HCT116 (cell line): Measurements from ENCODE around the gene ACSL3. TPM values are rescaled to one million over a fixed set of nuclear protein-coding genes. Genes with fewer than 3 reads are reported as not detected.

ENCODE experiments used
- ATAC-seq: fragments of 200-7000 bp; cut with Tn5 transposase; 2 replicates; pipeline ENCODE4 v1.9.1; 2020; ENCODE audit warnings: mild to moderate bottlenecking, moderate library complexity
- BruUV-seq: library from RNA; stranded (reverse); fragments of 400-500 nt; replicated peaks from 2 replicates; lab custom pipeline; 2021; lab: Mats Ljungman, UMichigan
- CTCF ChIA-PET: fragments of 300-600 bp; sonication (Branson Sonifier 250); formaldehyde crosslinking; loops from one replicate; lab custom pipeline; 2021; ENCODE audit warnings: antibody characterized with exemption; lab: Charles Lee
- POLR2A ChIA-PET: fragments of 300-600, 350-600 bp; sonication (Branson Sonifier 250); formaldehyde crosslinking; loops from one replicate; lab custom pipeline; 2021; ENCODE audit warnings: antibody characterized with exemption; lab: Charles Lee
- RAD21 ChIA-PET, 2 experiments: fragments of 300-600 bp; sonication (Branson Sonifier 250); formaldehyde crosslinking; loops; one replicate each; lab custom pipeline; 2023; ENCODE audit warnings: low total read pairs in 2 of 2; ENCODE audit not compliant: uncharacterized antibody in 2 of 2, unreplicated experiment in 2 of 2, low non-redundant PET in 1 of 2; lab: Charles Lee
- DNase-seq: peaks from one replicate; pipeline ENCODE4 v3.0.0-alpha.2; 2010; ENCODE audit warnings: low read depth, low spot score
- H2AFZ ChIP-seq: fragments of 200-600 bp; shearing (Covaris generic), sonication (generic); 2 replicates; pipeline ENCODE4 v1.6.1; 2017; ENCODE audit warnings: low read depth, mixed run types, mixed read lengths, antibody characterized with exemption, low read length; ENCODE audit not compliant: poor library complexity, severe bottlenecking
- H3K27ac ChIP-seq: 2 replicates; pipeline ENCODE4 v1.5.1; 2012; ENCODE audit warnings: low read depth, low read length
- H3K27me3 ChIP-seq: fragments of 200-600 bp; sonication (generic); 2 replicates; pipeline ENCODE4 v1.6.1; 2016; ENCODE audit warnings: mixed run types, low read length, mixed read lengths; ENCODE audit not compliant: insufficient read depth
- H3K36me3 ChIP-seq, 2 experiments: fragments of 200-500 bp in 1 of 2; fragments of 200-600 bp in 1 of 2; sonication (Bioruptor generic) in 1 of 2; sonication (generic) in 1 of 2; 2 replicates each; pipeline versions ENCODE4 v1.5.1 to v1.6.1; 2014 to 2016; ENCODE audit warnings: low read length in 2 of 2, inconsistent platforms in 1 of 2, mixed read lengths in 1 of 2, mixed run types in 1 of 2; ENCODE audit not compliant: insufficient read depth in 2 of 2, control insufficient read depth in 1 of 2
- H3K4me1 ChIP-seq, 2 experiments: fragments of 200-600 bp in 1 of 2; sonication (generic) in 1 of 2; 2 replicates each; pipeline versions ENCODE4 v1.5.1 to v1.6.1; 2012 to 2017; ENCODE audit warnings: low read length in 2 of 2, inconsistent platforms in 1 of 2, mild to moderate bottlenecking in 1 of 2, mixed read lengths in 1 of 2, mixed run types in 1 of 2, moderate library complexity in 1 of 2; ENCODE audit not compliant: insufficient read depth in 2 of 2, control insufficient read depth in 1 of 2
- H3K4me2 ChIP-seq: fragments of 200-600 bp; sonication (generic); 2 replicates; pipeline ENCODE4 v1.6.1; 2017; ENCODE audit warnings: mixed run types, low read length, mixed read lengths
- H3K4me3 ChIP-seq, 2 experiments: fragments of 200-600 bp in 1 of 2; sonication (generic) in 1 of 2; replicated peaks in 1 of 2; 2 replicates each; pipeline ENCODE4 v1.5.1; 2011 to 2016; ENCODE audit warnings: low read length in 2 of 2, control low read depth in 1 of 2, low read depth in 1 of 2, mild to moderate bottlenecking in 1 of 2, mixed read lengths in 1 of 2, mixed run types in 1 of 2
- H3K79me2 ChIP-seq: fragments of 200-600 bp; sonication (generic); 2 replicates; pipeline ENCODE4 v1.6.1; 2017; ENCODE audit warnings: mild to moderate bottlenecking, mixed run types, low read length, moderate library complexity, mixed read lengths; ENCODE audit not compliant: insufficient read depth
- H3K9ac ChIP-seq: fragments of 200-600 bp; sonication (generic); 2 replicates; pipeline ENCODE4 v1.6.1; 2016; ENCODE audit warnings: low read length, mixed read lengths
- H3K9me2 ChIP-seq: fragments of 200-600 bp; sonication (generic), shearing (Covaris generic); 2 replicates; pipeline ENCODE4 v1.6.1; 2017; ENCODE audit warnings: mixed run types, mild to moderate bottlenecking, moderate library complexity; ENCODE audit not compliant: insufficient read depth
- H3K9me3 ChIP-seq, 2 experiments: fragments of 200-500 bp in 1 of 2; fragments of 200-600 bp in 1 of 2; sonication (Bioruptor generic) in 1 of 2; sonication (generic) in 1 of 2; 2 replicates each; pipeline ENCODE4 v1.6.1; 2014 to 2017; ENCODE audit warnings: low read length in 2 of 2, mixed read lengths in 2 of 2, inconsistent platforms in 1 of 2, low read depth in 1 of 2, mild to moderate bottlenecking in 1 of 2, mixed run types in 1 of 2, moderate library complexity in 1 of 2; ENCODE audit not compliant: control insufficient read depth in 1 of 2, insufficient read depth in 1 of 2
- H4K20me1 ChIP-seq: fragments of 200-600 bp; sonication (generic), shearing (Covaris generic); 2 replicates; pipeline ENCODE4 v1.6.1; 2017; ENCODE audit warnings: mixed run types, mild to moderate bottlenecking, moderate library complexity; ENCODE audit not compliant: insufficient read depth
- CBX3 ChIP-seq: IDR thresholded peaks from 2 replicates; pipeline ENCODE4 v1.6.1; 2012; ENCODE audit warnings: low read depth
- EGR1 ChIP-seq: IDR thresholded peaks from 2 replicates; pipeline ENCODE4 v1.6.1; 2012; ENCODE audit warnings: low read depth
- ELF1 ChIP-seq: IDR thresholded peaks from 2 replicates; pipeline ENCODE4 v1.6.1; 2012; ENCODE audit warnings: low read depth, borderline replicate concordance
- EZH2 ChIP-seq: fragments of 200-600 bp; sonication (generic); IDR thresholded peaks from 2 replicates; pipeline ENCODE4 v1.6.1; 2017; ENCODE audit warnings: antibody characterized with exemption, mixed run types
- EZH2phosphoT487 ChIP-seq: fragments of 200-600 bp; IDR thresholded peaks from 2 replicates; pipeline ENCODE4 v1.6.1; 2018; ENCODE audit warnings: antibody characterized with exemption, borderline replicate concordance
- JUND ChIP-seq: IDR thresholded peaks from 2 replicates; pipeline ENCODE4 v1.6.1; 2012
- POLR2A ChIP-seq: IDR thresholded peaks from 2 replicates; pipeline ENCODE4 v1.7.0; 2011; ENCODE audit warnings: borderline replicate concordance; ENCODE audit not compliant: insufficient read depth, insufficient read length; ENCODE audit errors: extremely low read depth
- POLR2AphosphoS5 ChIP-seq: IDR thresholded peaks from 2 replicates; pipeline ENCODE4 v1.6.1; 2011; ENCODE audit warnings: mild to moderate bottlenecking, low read depth, low read length, moderate library complexity
- RAD21 ChIP-seq: IDR thresholded peaks from 2 replicates; pipeline ENCODE4 v1.6.1; 2012; ENCODE audit warnings: low read depth, mild to moderate bottlenecking
- SIN3A ChIP-seq: IDR thresholded peaks from 2 replicates; pipeline ENCODE4 v1.6.1; 2012; ENCODE audit warnings: low read depth
- TCF7L2 ChIP-seq: IDR thresholded peaks from 2 replicates; pipeline ENCODE4 v1.7.0; 2011; ENCODE audit warnings: borderline replicate concordance, inconsistent platforms; ENCODE audit not compliant: insufficient read depth, insufficient read length; ENCODE audit errors: extremely low read depth
- YY1 ChIP-seq: IDR thresholded peaks from 2 replicates; pipeline ENCODE4 v1.6.1; 2011; ENCODE audit warnings: low read length, low read depth, moderate library complexity, mild to moderate bottlenecking; ENCODE audit not compliant: insufficient replicate concordance; ENCODE audit errors: extremely low read depth
- ZFX ChIP-seq: fragments of 450-650 bp; IDR thresholded peaks from 2 replicates; pipeline ENCODE4 v1.6.1; 2017
- intact Hi-C: fragments of 100-400 bp; cut with micrococcal nuclease; formaldehyde crosslinking; loops from 2 replicates; pipeline ENCODE4 v1.10.0; 2022
- total RNA-seq: library from RNA; stranded (reverse); gene quantifications from one replicate; pipeline ENCODE4 v1.2.1, GENCODE V29; 2021; ENCODE audit not compliant: unreplicated experiment
- TF ChIP-seq, protein P1 (sequence below): IDR thresholded peaks from 2 replicates; pipeline ENCODE4 v1.6.1; 2011; ENCODE audit warnings: mild to moderate bottlenecking, low read length, moderate library complexity; ENCODE audit not compliant: insufficient replicate concordance; ENCODE audit errors: extremely low read depth
- TF ChIP-seq, protein P2 (sequence below), 3 experiments: fragments of 200-600 bp in 1 of 3; sonication (generic) in 1 of 3; IDR thresholded peaks in 2 of 3; conservative IDR thresholded peaks in 1 of 3; 2 replicates each; pipeline ENCODE4 v1.5.1; 2012 to 2017; ENCODE audit warnings: low read depth in 2 of 3, low read length in 2 of 3, antibody characterized with exemption in 1 of 3, borderline replicate concordance in 1 of 3, control low read depth in 1 of 3, mild to moderate bottlenecking in 1 of 3, mixed read lengths in 1 of 3, mixed run types in 1 of 3, moderate library complexity in 1 of 3; ENCODE audit not compliant: insufficient read depth in 1 of 3
- TF ChIP-seq, protein P3 (sequence below): IDR thresholded peaks from 2 replicates; pipeline ENCODE4 v1.6.1; 2012
- TF ChIP-seq, protein P4 (sequence below): IDR thresholded peaks from 2 replicates; pipeline ENCODE4 v1.6.1; 2012; ENCODE audit warnings: low read depth
- TF ChIP-seq, protein P5 (sequence below): IDR thresholded peaks from 2 replicates; pipeline ENCODE4 v1.6.1; 2012

Gene ACSL3
- total RNA-seq, 1 experiment from 2014 or later: 142 TPM

DNA sequence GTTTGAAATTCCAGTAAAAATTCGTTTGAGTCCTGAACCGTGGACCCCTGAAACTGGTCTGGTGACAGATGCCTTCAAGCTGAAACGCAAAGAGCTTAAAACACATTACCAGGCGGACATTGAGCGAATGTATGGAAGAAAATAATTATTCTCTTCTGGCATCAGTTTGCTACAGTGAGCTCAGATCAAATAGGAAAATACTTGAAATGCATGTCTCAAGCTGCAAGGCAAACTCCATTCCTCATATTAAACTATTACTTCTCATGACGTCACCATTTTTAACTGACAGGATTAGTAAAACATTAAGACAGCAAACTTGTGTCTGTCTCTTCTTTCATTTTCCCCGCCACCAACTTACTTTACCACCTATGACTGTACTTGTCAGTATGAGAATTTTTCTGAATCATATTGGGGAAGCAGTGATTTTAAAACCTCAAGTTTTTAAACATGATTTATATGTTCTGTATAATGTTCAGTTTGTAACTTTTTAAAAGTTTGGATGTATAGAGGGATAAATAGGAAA lies 80.7 kb downstream of the ACSL3 start (continued):
- TF ChIP-seq, protein P1, sequence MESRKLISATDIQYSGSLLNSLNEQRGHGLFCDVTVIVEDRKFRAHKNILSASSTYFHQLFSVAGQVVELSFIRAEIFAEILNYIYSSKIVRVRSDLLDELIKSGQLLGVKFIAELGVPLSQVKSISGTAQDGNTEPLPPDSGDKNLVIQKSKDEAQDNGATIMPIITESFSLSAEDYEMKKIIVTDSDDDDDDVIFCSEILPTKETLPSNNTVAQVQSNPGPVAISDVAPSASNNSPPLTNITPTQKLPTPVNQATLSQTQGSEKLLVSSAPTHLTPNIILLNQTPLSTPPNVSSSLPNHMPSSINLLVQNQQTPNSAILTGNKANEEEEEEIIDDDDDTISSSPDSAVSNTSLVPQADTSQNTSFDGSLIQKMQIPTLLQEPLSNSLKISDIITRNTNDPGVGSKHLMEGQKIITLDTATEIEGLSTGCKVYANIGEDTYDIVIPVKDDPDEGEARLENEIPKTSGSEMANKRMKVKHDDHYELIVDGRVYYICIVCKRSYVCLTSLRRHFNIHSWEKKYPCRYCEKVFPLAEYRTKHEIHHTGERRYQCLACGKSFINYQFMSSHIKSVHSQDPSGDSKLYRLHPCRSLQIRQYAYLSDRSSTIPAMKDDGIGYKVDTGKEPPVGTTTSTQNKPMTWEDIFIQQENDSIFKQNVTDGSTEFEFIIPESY: no peak
- no peak for TF ChIP-seq ELF1
- TF ChIP-seq ZFX: no peak
- no peak for TF ChIP-seq POLR2A

DNA sequence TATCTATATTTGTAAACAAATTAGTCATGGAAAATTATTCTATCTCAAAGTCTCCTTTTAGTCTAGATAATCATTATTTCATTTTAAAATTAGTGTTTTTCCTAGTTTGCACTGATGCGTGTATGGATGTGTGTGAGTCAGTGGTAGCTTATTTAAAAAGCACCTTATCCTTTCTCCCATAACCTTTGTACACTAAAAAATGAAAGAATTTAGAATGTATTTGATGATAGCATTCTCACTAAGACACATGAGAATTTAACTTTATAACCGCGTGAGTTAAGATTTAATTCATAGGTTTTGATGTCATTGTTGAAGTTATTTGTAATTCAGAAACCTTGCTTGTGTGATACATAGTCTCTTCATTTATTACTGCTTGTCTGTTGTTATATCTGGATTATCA lies 81.7 kb downstream of the ACSL3 start:
- CTCF ChIA-PET: no interaction called here
- ATAC-seq (no peak), DNase-seq (no peak)
- Histone ChIP-seq H3K4me2 (no peak overlapping the region), H3K27me3 (no peaks in the 10 kb centered on the region), H3K79me2 (no peaks in the 10 kb centered on the region), H2AFZ (no peak overlapping the region), H3K9me2 (no peaks in the 10 kb centered on the region), H4K20me1 (no peaks in the 10 kb centered on the region), H3K36me3 (peaks cover 3% of the 10 kb centered on the region in 2 experiments; a peak in 1 of 4 replicates), H3K9ac (no peak overlapping the region), H3K9me3 (no peaks in the 10 kb centered on the region), H3K27ac (no peak overlapping the region), H3K4me1 (0 out of 4 replicates have a peak, but pooled peaks cover 3 to 7% of the 10 kb centered on the region in 2 experiments), H3K4me3 (no peak overlapping the region)
- RAD21 ChIA-PET: no interaction called here
- no TSS peak for BruUV-seq
- POLR2A ChIA-PET: no interaction called here
- intact Hi-C loops: no loop called here
- TF ChIP-seq, protein P2, sequence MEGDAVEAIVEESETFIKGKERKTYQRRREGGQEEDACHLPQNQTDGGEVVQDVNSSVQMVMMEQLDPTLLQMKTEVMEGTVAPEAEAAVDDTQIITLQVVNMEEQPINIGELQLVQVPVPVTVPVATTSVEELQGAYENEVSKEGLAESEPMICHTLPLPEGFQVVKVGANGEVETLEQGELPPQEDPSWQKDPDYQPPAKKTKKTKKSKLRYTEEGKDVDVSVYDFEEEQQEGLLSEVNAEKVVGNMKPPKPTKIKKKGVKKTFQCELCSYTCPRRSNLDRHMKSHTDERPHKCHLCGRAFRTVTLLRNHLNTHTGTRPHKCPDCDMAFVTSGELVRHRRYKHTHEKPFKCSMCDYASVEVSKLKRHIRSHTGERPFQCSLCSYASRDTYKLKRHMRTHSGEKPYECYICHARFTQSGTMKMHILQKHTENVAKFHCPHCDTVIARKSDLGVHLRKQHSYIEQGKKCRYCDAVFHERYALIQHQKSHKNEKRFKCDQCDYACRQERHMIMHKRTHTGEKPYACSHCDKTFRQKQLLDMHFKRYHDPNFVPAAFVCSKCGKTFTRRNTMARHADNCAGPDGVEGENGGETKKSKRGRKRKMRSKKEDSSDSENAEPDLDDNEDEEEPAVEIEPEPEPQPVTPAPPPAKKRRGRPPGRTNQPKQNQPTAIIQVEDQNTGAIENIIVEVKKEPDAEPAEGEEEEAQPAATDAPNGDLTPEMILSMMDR (IDR thresholded peaks at IDR 0.05 in 2 of 3, conservative IDR thresholded peaks at IDR 0.05 in 1 of 3; ENCODE audit: borderline replicate concordance in 1 of 3, insufficient read depth in 1 of 3, low read depth in 2 of 3, low read length in 2 of 3): no peak
- no peak for TF ChIP-seq YY1
- no peak for TF ChIP-seq EZH2
- TF ChIP-seq ZFX: no peak
- TF ChIP-seq SIN3A: no peak
- no peak for TF ChIP-seq RAD21
- TF ChIP-seq EZH2phosphoT487: no peak
- TF ChIP-seq, protein P3, sequence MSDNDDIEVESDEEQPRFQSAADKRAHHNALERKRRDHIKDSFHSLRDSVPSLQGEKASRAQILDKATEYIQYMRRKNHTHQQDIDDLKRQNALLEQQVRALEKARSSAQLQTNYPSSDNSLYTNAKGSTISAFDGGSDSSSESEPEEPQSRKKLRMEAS: no peak
- TF ChIP-seq EGR1: no peak
- TF ChIP-seq POLR2A: no peak
- no peak for TF ChIP-seq TCF7L2
- TF ChIP-seq, protein P4, sequence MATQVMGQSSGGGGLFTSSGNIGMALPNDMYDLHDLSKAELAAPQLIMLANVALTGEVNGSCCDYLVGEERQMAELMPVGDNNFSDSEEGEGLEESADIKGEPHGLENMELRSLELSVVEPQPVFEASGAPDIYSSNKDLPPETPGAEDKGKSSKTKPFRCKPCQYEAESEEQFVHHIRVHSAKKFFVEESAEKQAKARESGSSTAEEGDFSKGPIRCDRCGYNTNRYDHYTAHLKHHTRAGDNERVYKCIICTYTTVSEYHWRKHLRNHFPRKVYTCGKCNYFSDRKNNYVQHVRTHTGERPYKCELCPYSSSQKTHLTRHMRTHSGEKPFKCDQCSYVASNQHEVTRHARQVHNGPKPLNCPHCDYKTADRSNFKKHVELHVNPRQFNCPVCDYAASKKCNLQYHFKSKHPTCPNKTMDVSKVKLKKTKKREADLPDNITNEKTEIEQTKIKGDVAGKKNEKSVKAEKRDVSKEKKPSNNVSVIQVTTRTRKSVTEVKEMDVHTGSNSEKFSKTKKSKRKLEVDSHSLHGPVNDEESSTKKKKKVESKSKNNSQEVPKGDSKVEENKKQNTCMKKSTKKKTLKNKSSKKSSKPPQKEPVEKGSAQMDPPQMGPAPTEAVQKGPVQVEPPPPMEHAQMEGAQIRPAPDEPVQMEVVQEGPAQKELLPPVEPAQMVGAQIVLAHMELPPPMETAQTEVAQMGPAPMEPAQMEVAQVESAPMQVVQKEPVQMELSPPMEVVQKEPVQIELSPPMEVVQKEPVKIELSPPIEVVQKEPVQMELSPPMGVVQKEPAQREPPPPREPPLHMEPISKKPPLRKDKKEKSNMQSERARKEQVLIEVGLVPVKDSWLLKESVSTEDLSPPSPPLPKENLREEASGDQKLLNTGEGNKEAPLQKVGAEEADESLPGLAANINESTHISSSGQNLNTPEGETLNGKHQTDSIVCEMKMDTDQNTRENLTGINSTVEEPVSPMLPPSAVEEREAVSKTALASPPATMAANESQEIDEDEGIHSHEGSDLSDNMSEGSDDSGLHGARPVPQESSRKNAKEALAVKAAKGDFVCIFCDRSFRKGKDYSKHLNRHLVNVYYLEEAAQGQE: no peak
- no peak for TF ChIP-seq ELF1
- TF ChIP-seq, protein P5, sequence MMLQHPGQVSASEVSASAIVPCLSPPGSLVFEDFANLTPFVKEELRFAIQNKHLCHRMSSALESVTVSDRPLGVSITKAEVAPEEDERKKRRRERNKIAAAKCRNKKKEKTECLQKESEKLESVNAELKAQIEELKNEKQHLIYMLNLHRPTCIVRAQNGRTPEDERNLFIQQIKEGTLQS: no peak
- TF ChIP-seq CBX3: no peak
- no peak for TF ChIP-seq POLR2AphosphoS5
- no peak for TF ChIP-seq JUND
